ENCODE measurements around the gene CDC42BPB. TPM values are rescaled to one million over a fixed set of nuclear protein-coding genes. Genes with fewer than 3 reads are reported as not detected.

Gene CDC42BPB
- total RNA-seq, 1 experiment from 2014 or later, result 103 TPM

- no peak overlapping the region for H3K4me3 Mint-ChIP-seq
- Histone ChIP-seq H2BK120ac (ENCODE audit: low read depth, low read length, poor library complexity, severe bottlenecking) (no peak overlapping the region), H2BK12ac (ENCODE audit: insufficient read length, low read depth, low read length) (no peak overlapping the region), H3K27me3 (ENCODE audit: insufficient read depth, low read length) (no peaks in the 10 kb centered on the region), H2BK5ac (ENCODE audit: insufficient read length, low read length) (no peak overlapping the region), H4K91ac (ENCODE audit: insufficient read length, low read depth, low read length) (no peak overlapping the region), H4K20me1 (ENCODE audit: control insufficient read depth, insufficient read depth, insufficient read length) (no peaks in the 10 kb centered on the region), H4K5ac (ENCODE audit: insufficient read length, low read depth, low read length) (no peak overlapping the region), H3K79me2 (ENCODE audit: insufficient read depth, low read length) (no peaks in the 10 kb centered on the region), H2BK20ac (ENCODE audit: low read depth, low read length, poor library complexity, severe bottlenecking) (no peak overlapping the region), H3K9ac (ENCODE audit: extremely low read depth, insufficient read length, low read length) (no peak overlapping the region), H4K8ac (replicated peaks; ENCODE audit: insufficient read length, low read depth, low read length) (no peak overlapping the region), H3K4me2 (ENCODE audit: insufficient read depth, insufficient read length, low read length) (no peak overlapping the region), H2AFZ (ENCODE audit: low read length) (no peak overlapping the region), H3K27ac (ENCODE audit: insufficient read length, low read depth, low read length) (no peak overlapping the region), H3K23me2 (ENCODE audit: insufficient read length, low read depth, low read length, poor library complexity, severe bottlenecking) (no peaks in the 10 kb centered on the region), H3K79me1 (ENCODE audit: insufficient read depth, low read depth, low read length, poor library complexity, severe bottlenecking) (no peaks in the 10 kb centered on the region), H3K23ac (ENCODE audit: insufficient read length, low read depth, low read length) (no peak overlapping the region), H2BK15ac (ENCODE audit: low read depth, low read length) (no peak overlapping the region), H3T11ph (ENCODE audit: low read length) (no peak overlapping the region), H3K14ac (ENCODE audit: insufficient read depth, low read length) (no peak overlapping the region), H3K4me1 (ENCODE audit: insufficient read depth, low read length) (no peaks in the 10 kb centered on the region), H3K9me3 (ENCODE audit: control insufficient read depth, low read depth, low read length) (no peaks in the 10 kb centered on the region), H3K4ac (ENCODE audit: low read depth, low read length) (no peak overlapping the region), H3K18ac (ENCODE audit: insufficient read length, low read depth, low read length) (no peak overlapping the region), H3K56ac (ENCODE audit: insufficient read length, low read depth, low read length) (no peak overlapping the region), H2AK5ac (ENCODE audit: insufficient read length, low read length) (no peak overlapping the region)
- no peaks in the 10 kb centered on the region for H3K4me1 Mint-ChIP-seq
- no CpG with 5 or more reads among the region's 26 CpGs for WGBS (ENCODE audit: extremely low coverage, insufficient read length, low lambda C conversion rate)
- no peaks in the 10 kb centered on the region for H3K27me3 Mint-ChIP-seq (ENCODE audit: low read depth)
- H3K27ac Mint-ChIP-seq, result peak overlapping the region in 2 of 3 experiments; percentile 27 to 68; a peak in 2 of 7 replicates
- no peak for DNase-seq
- no peaks in the 10 kb centered on the region for H3K9me3 Mint-ChIP-seq
- peaks cover 50 to 96% (median 85%) of the 10 kb centered on the region in 3 experiments; a peak in 6 of 7 replicates for H3K36me3 Mint-ChIP-seq (ENCODE audit: insufficient read depth in 1 of 3, low read depth in 3 of 3)
- no peak for TF ChIP-seq CTCF (conservative IDR thresholded peaks at IDR 0.05)
These were observed 88.1 kb downstream of the CDC42BPB start for GRCh38 chr14:102969060-102969791.

Measured in H9 (cell line).